ENCODE data around the gene ELL.

ELL gene

GRCh38 chr19:18465214-18465963, 56.5 kb downstream of the ELL start:
- Histone ChIP-seq H3K4me1 (peaks cover 63% of the 10 kb centered on the region), H4K20me1 (peaks cover 87% of the 10 kb centered on the region), H3K4me2 (peak overlapping the region; percentile 71), H3K4me3 (no peak overlapping the region), H3K9ac (peak overlapping the region; percentile 61), H3K9me3 (no peaks in the 10 kb centered on the region), H3K27ac (peak overlapping the region; percentile 74), H3K27me3 (no peaks in the 10 kb centered on the region), H3K36me3 (peaks cover 56% of the 10 kb centered on the region)
- no peak for TF ChIP-seq Cebpa-rat (IDR thresholded peaks at IDR 0.05)

- peaks cover 71% of the 10 kb centered on the region for H3K4me1 ChIP-seq
- H3K4me2 ChIP-seq: peak overlapping the region; percentile 71
- peak overlapping the region; percentile 61 for H3K9ac ChIP-seq
- peaks cover 87% of the 10 kb centered on the region for H4K20me1 ChIP-seq
- H3K4me3 ChIP-seq: no peak overlapping the region
- no peaks in the 10 kb centered on the region for H3K9me3 ChIP-seq
- H3K27me3 ChIP-seq: no peaks in the 10 kb centered on the region
- no peak for TF ChIP-seq Cebpa-rat (IDR thresholded peaks at IDR 0.05)
- H3K36me3 ChIP-seq: peaks cover 58% of the 10 kb centered on the region
- peak overlapping the region; percentile 74 for H3K27ac ChIP-seq
Observed at GRCh38 chr19:18464646-18465045, 57.2 kb downstream of the ELL start.

GRCh38 chr19:18461471-18461870, 60.4 kb downstream of the ELL start:
- H3K9ac ChIP-seq: peak overlapping the region; percentile 21; the same call in 1 of the 2 replicates
- no peaks in the 10 kb centered on the region for H3K9me3 ChIP-seq
- no peaks in the 10 kb centered on the region for H3K27me3 ChIP-seq
- no peak for TF ChIP-seq Cebpa-rat (IDR thresholded peaks at IDR 0.05)
- H3K4me2 ChIP-seq: peak overlapping the region; percentile 83
- H3K4me1 ChIP-seq: peaks cover 70% of the 10 kb centered on the region
- peaks cover 76% of the 10 kb centered on the region for H3K36me3 ChIP-seq
- peaks cover 82% of the 10 kb centered on the region for H4K20me1 ChIP-seq
- peak overlapping the region; percentile 23; the same call in 1 of the 2 replicates for H3K27ac ChIP-seq
- H3K4me3 ChIP-seq: peak overlapping the region; percentile 30

DNA sequence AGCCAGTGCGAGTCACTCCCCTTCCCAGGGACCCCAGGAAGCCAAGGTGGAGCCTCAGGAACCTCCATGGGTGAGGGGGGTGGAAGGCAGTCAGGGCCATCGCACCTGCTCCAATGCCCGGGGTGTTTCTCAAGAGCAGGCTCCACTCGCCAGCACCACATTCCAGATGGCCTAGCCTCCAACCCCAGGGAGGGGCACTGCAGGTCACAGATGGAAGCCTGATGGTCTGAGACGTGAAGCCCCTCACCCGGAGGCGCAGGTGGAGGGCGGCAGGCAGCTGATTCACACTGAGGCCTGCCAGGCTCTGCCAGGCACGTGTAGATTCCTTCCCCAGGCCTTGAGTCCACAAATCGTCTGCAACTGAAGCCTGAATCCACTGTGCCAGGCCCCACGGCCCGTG, 61.0 kb downstream of the ELL start:
- 0 out of 2 replicates have a peak overlapping the region, but pooled peaks have one; percentile 30 for H3K4me3 ChIP-seq
- peak overlapping the region; percentile 21; the same call in 1 of the 2 replicates for H3K9ac ChIP-seq
- H3K9me3 ChIP-seq: no peaks in the 10 kb centered on the region
- no peaks in the 10 kb centered on the region for H3K27me3 ChIP-seq
- peak overlapping the region; percentile 83 for H3K4me2 ChIP-seq
- TF ChIP-seq Cebpa-rat (IDR thresholded peaks at IDR 0.05): no peak
- peaks cover 82% of the 10 kb centered on the region for H3K36me3 ChIP-seq
- H3K4me1 ChIP-seq: peaks cover 70% of the 10 kb centered on the region
- peak overlapping the region; percentile 23; the same call in 1 of the 2 replicates for H3K27ac ChIP-seq
- H4K20me1 ChIP-seq: peaks cover 81% of the 10 kb centered on the region

DNA sequence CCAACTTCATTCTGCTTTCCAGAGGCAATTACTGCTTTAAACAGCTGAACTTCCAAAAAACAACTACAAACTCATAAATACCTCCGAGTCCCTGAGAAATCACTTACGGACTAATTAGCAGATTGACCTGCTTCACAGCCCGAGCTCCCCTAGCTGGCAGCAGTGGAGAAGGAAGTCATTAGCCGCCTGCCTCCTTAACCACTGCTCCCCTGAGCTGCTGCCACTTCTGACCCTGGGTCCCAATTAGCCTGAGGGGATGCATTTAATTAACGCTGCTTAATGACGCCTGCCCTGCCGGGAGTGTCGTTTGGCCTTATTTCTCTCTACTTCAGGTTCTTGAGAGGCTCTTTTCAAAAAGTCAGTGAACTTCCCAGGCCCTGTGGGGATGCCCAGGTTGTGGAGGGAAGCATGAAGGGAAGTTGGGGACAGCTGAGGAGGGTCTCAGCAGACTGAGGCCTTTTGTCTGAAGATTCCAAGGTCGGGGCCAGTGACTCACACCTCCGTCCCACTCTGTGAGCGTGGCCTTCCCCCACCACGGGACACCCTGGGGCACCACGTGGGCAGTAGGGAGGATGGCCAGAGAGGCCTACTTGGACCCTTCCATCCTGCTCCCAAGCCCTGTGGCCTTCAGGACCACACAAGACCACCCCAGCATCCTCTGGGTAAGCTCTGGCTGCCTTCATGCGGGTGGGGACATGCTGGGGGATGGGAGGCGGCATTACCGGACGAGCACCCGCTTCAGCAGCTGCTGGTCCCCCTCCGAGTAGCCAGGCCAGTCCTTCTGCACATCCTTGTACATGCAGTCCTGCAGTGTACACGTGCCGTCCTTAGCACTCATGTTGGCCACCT, 64.2 kb downstream of the ELL start:
- H3K9ac ChIP-seq: no peak overlapping the region
- no peaks in the 10 kb centered on the region for H3K9me3 ChIP-seq
- no peak for TF ChIP-seq Cebpa-rat (IDR thresholded peaks at IDR 0.05)
- peaks cover 79% of the 10 kb centered on the region for H3K36me3 ChIP-seq
- H3K27ac ChIP-seq: no peak overlapping the region
- H3K27me3 ChIP-seq: no peaks in the 10 kb centered on the region
- peaks cover 49% of the 10 kb centered on the region for H3K4me1 ChIP-seq
- H3K4me2 ChIP-seq: no peak overlapping the region
- H3K4me3 ChIP-seq: no peak overlapping the region
- peaks cover 58% of the 10 kb centered on the region for H4K20me1 ChIP-seq

DNA sequence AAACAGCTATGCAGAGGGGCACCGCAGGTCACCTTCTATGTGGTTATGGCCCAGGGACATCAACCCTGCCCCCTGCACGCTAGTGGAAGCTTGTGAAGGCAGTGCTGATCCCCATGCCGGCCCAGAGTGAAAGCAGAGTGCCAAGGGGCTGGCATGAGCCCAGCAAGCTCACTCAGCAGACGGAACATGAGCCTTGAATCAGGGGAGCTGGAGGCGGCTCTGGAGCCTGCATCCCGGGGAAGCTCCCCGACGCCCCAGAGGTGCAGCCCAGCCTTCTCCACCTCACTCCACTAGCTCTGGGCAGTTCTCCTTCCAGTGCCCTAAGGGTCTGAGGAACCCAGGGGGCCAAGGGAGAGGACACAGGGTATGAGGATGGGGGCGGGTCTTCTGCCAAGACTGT, 64.9 kb downstream of the ELL start:
- Histone ChIP-seq H3K9ac (no peak overlapping the region), H3K36me3 (peaks cover 79% of the 10 kb centered on the region), H4K20me1 (peaks cover 61% of the 10 kb centered on the region), H3K27me3 (no peaks in the 10 kb centered on the region), H3K27ac (no peak overlapping the region), H3K4me1 (peaks cover 49% of the 10 kb centered on the region), H3K9me3 (no peaks in the 10 kb centered on the region), H3K4me2 (no peak overlapping the region), H3K4me3 (no peak overlapping the region)
- no peak for TF ChIP-seq Cebpa-rat (IDR thresholded peaks at IDR 0.05)

DNA sequence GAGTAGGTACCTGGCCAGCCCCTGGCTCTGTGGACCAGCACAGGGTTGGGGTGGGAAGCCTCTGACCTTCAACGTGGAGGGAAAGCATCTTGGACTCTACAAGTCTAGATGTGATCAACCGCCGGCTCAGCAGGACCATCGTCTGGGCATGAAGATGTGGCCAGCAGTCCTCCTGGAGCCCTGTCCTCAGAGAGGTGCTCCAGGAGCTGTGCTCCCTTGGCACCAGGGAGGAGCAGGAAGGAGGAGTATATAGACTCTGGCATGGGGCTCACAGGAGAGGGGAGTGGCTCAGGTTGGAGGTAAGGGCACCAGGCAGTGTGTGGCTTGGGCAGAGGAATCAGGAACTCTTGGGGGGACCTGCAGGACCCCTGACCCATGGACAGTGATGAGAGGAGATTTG, 65.6 kb downstream of the ELL start:
- Histone ChIP-seq H3K27ac (no peak overlapping the region), H3K4me1 (peaks cover 49% of the 10 kb centered on the region), H3K36me3 (peaks cover 77% of the 10 kb centered on the region), H3K4me2 (no peak overlapping the region), H3K27me3 (no peaks in the 10 kb centered on the region), H3K9ac (no peak overlapping the region), H3K9me3 (no peaks in the 10 kb centered on the region), H3K4me3 (no peak overlapping the region), H4K20me1 (peaks cover 61% of the 10 kb centered on the region)
- TF ChIP-seq Cebpa-rat (IDR thresholded peaks at IDR 0.05): no peak

GRCh38 chr19:18453269-18454024, 68.4 kb downstream of the ELL start:
- TF ChIP-seq Cebpa-rat (IDR thresholded peaks at IDR 0.05): no peak
- no peaks in the 10 kb centered on the region for H3K9me3 ChIP-seq
- peaks cover 41% of the 10 kb centered on the region for H3K4me1 ChIP-seq
- H3K27me3 ChIP-seq: no peaks in the 10 kb centered on the region
- no peak overlapping the region for H3K27ac ChIP-seq
- peaks cover 65% of the 10 kb centered on the region for H4K20me1 ChIP-seq
- peaks cover 74% of the 10 kb centered on the region for H3K36me3 ChIP-seq
- no peak overlapping the region for H3K4me2 ChIP-seq
- no peak overlapping the region for H3K9ac ChIP-seq
- no peak overlapping the region for H3K4me3 ChIP-seq

DNA sequence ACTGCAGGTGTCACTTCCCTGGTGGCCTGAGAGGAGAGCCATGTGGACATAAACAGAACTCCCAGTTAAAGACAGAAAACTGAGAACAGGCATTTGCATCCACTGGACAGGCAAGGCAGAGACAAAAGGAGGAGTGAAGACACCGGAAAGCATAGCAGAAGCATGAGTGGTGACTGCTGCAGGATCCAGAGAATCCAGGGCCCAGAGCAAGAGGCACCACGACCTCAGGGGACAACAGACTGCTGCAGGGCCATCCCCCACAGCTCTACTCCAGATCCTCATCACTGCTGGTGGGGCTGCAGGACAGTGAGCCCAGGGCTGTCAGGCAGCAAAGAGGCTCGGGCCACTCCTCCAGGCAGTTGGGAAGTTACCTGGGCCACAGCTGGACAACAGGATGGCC, 69.5 kb downstream of the ELL start:
- Histone ChIP-seq H3K27ac (peak overlapping the region; percentile 69), H3K4me1 (peaks cover 41% of the 10 kb centered on the region), H3K4me2 (peak overlapping the region; percentile 92), H3K27me3 (no peaks in the 10 kb centered on the region), H3K9me3 (no peaks in the 10 kb centered on the region), H3K36me3 (peaks cover 74% of the 10 kb centered on the region), H4K20me1 (peaks cover 60% of the 10 kb centered on the region), H3K9ac (peak overlapping the region; percentile 48; the same call in 1 of the 2 replicates), H3K4me3 (no peak overlapping the region)
- no peak for TF ChIP-seq Cebpa-rat (IDR thresholded peaks at IDR 0.05)
